KMS-11 (cell line): ENCODE data around the gene NFATC2.

ENCODE experiments used
- H2AFZ ChIP-seq: fragments of 200-600 bp; sonication (generic); 2 replicates; pipeline ENCODE4 v1.6.1; 2016; ENCODE audit warnings: antibody characterized with exemption, mixed run types, low read depth
- H3K27ac ChIP-seq: fragments of 200-600 bp; sonication (generic); 2 replicates; pipeline ENCODE4 v1.6.1; 2016; ENCODE audit warnings: mild to moderate bottlenecking, mixed run types
- H3K27me3 ChIP-seq: fragments of 200-600 bp; sonication (generic); 2 replicates; pipeline ENCODE4 v1.6.1; 2017; ENCODE audit warnings: mild to moderate bottlenecking, low read depth, mixed run types, moderate library complexity; ENCODE audit not compliant: insufficient read depth
- H3K36me3 ChIP-seq: fragments of 200-600 bp; sonication (generic); 2 replicates; pipeline ENCODE4 v1.6.1; 2017; ENCODE audit warnings: mild to moderate bottlenecking, mixed run types; ENCODE audit not compliant: insufficient read depth
- H3K4me1 ChIP-seq: fragments of 200-600 bp; sonication (generic); 2 replicates; pipeline ENCODE4 v1.6.1; 2016; ENCODE audit warnings: mild to moderate bottlenecking, low read depth, mixed run types; ENCODE audit not compliant: poor library complexity, severe bottlenecking
- H3K4me2 ChIP-seq: fragments of 200-600 bp; sonication (generic); 2 replicates; pipeline ENCODE4 v1.7.0; 2016; ENCODE audit warnings: mild to moderate bottlenecking, mixed run types
- H3K4me3 ChIP-seq: fragments of 200-600 bp; sonication (generic); IDR thresholded peaks from 2 replicates; pipeline ENCODE4 v1.6.1; 2017; ENCODE audit warnings: low read depth, low read length, mixed read lengths; ENCODE audit not compliant: insufficient read depth
- H3K79me2 ChIP-seq: fragments of 200-600 bp; sonication (generic); 2 replicates; pipeline ENCODE4 v1.6.1; 2016; ENCODE audit warnings: low read depth, mixed run types; ENCODE audit not compliant: insufficient read depth
- H3K9ac ChIP-seq: fragments of 200-600 bp; sonication (generic); 2 replicates; pipeline ENCODE4 v1.6.1; 2016; ENCODE audit warnings: mild to moderate bottlenecking, mixed run types
- H4K20me1 ChIP-seq: fragments of 200-600 bp; sonication (generic); 2 replicates; pipeline ENCODE4 v1.6.1; 2016; ENCODE audit warnings: mild to moderate bottlenecking, mixed run types; ENCODE audit not compliant: insufficient read depth
- CTCF ChIP-seq: fragments of 200-600 bp; sonication (generic); conservative IDR thresholded peaks from 2 replicates; pipeline ENCODE4 v1.6.1; 2017; ENCODE audit warnings: low read depth, mild to moderate bottlenecking, antibody characterized with exemption, low read length, moderate library complexity, mixed read lengths

NFATC2 gene

GRCh38 chr20:51430198-51430950, 112.1 kb downstream of the NFATC2 start:
- TF ChIP-seq CTCF = no peak
- Histone ChIP-seq H4K20me1 (no peaks in the 10 kb centered on the region), H3K27ac (no peak overlapping the region), H3K36me3 (no peaks in the 10 kb centered on the region; the same call in 1 of the 2 replicates), H3K4me1 (no peaks in the 10 kb centered on the region), H3K9ac (no peak overlapping the region), H3K79me2 (no peaks in the 10 kb centered on the region), H2AFZ (no peak overlapping the region), H3K4me2 (no peak overlapping the region), H3K27me3 (no peaks in the 10 kb centered on the region), H3K4me3 (no peak overlapping the region)

- Histone ChIP-seq H3K79me2 (no peaks in the 10 kb centered on the region), H3K27ac (no peak overlapping the region), H3K4me2 (no peak overlapping the region), H3K9ac (no peak overlapping the region), H2AFZ (no peak overlapping the region), H3K4me1 (no peaks in the 10 kb centered on the region), H3K27me3 (no peaks in the 10 kb centered on the region), H3K36me3 (no peaks in the 10 kb centered on the region; the same call in 1 of the 2 replicates), H3K4me3 (no peak overlapping the region), H4K20me1 (no peaks in the 10 kb centered on the region)
- no peak for TF ChIP-seq CTCF
Observed at GRCh38 chr20:51429696-51430095, 112.8 kb downstream of the NFATC2 start.

GRCh38 chr20:51429144-51429482, 113.4 kb downstream of the NFATC2 start:
- Histone ChIP-seq H2AFZ (no peak overlapping the region), H3K36me3 (no peaks in the 10 kb centered on the region; the same call in 1 of the 2 replicates), H3K4me1 (peaks cover 3% of the 10 kb centered on the region), H3K79me2 (no peaks in the 10 kb centered on the region), H3K9ac (no peak overlapping the region), H3K27me3 (no peaks in the 10 kb centered on the region), H3K4me2 (no peak overlapping the region), H3K4me3 (no peak overlapping the region), H3K27ac (no peak overlapping the region), H4K20me1 (no peaks in the 10 kb centered on the region)
- no peak for TF ChIP-seq CTCF

- Histone ChIP-seq H3K27ac (no peak overlapping the region), H3K4me2 (no peak overlapping the region), H3K9ac (no peak overlapping the region), H3K27me3 (no peaks in the 10 kb centered on the region), H4K20me1 (no peaks in the 10 kb centered on the region), H3K79me2 (no peaks in the 10 kb centered on the region), H3K4me3 (no peak overlapping the region), H2AFZ (no peak overlapping the region), H3K36me3 (no peaks in the 10 kb centered on the region; the same call in 1 of the 2 replicates), H3K4me1 (peaks cover 9% of the 10 kb centered on the region)
- no peak for TF ChIP-seq CTCF
Observed at GRCh38 chr20:51428401-51429143, 113.9 kb downstream of the NFATC2 start.
